ENCODE results near the gene SLCO3A1. TPM values are rescaled to one million over a fixed set of nuclear protein-coding genes. Genes with fewer than 3 reads are reported as not detected.

SLCO3A1 gene
- total RNA-seq, 1 donor from 2014 or later = 65.8 TPM

DNA sequence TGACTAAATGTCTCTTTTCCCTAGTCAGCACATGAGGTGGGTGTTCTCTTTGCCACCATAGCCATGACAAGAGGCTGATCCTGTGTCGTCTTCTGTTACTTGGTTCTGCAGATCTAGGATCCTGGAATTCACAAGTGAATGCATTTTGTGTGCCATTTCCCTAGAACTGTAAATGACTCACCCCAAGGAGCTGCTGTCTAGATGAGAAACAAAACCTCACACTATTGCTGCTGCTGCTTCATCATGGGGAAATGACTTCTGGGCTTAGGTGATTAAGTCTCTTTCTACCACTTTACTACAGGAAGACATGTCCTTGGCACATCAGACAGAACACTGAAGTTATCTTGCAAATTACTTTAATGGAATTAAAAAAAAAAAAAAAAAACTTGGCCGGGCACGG is 54.9 kb downstream of the SLCO3A1 start:
- Histone ChIP-seq H3K4me3 (no peak overlapping the region), H3K27me3 (no peaks in the 10 kb centered on the region), H3K4me1 (peaks cover 22% of the 10 kb centered on the region), H3K27ac (no peak overlapping the region), H3K36me3 (no peaks in the 10 kb centered on the region), H3K9me3 (no peaks in the 10 kb centered on the region)
- no peak for DNase-seq (ENCODE audit: extremely low spot score in 2 of 2)
- TF ChIP-seq POLR2A (IDR thresholded peaks at IDR 0.05) (no peak), POLR2AphosphoS5 (IDR thresholded peaks at IDR 0.05; ENCODE audit: insufficient read depth in 1 of 2, low read depth in 1 of 2) (no peak)
- TF ChIP-seq, protein P1, sequence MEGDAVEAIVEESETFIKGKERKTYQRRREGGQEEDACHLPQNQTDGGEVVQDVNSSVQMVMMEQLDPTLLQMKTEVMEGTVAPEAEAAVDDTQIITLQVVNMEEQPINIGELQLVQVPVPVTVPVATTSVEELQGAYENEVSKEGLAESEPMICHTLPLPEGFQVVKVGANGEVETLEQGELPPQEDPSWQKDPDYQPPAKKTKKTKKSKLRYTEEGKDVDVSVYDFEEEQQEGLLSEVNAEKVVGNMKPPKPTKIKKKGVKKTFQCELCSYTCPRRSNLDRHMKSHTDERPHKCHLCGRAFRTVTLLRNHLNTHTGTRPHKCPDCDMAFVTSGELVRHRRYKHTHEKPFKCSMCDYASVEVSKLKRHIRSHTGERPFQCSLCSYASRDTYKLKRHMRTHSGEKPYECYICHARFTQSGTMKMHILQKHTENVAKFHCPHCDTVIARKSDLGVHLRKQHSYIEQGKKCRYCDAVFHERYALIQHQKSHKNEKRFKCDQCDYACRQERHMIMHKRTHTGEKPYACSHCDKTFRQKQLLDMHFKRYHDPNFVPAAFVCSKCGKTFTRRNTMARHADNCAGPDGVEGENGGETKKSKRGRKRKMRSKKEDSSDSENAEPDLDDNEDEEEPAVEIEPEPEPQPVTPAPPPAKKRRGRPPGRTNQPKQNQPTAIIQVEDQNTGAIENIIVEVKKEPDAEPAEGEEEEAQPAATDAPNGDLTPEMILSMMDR (IDR thresholded peaks at IDR 0.05) = no peak
- intact Hi-C loops (cut with DNase I) = no loop called here

DNA sequence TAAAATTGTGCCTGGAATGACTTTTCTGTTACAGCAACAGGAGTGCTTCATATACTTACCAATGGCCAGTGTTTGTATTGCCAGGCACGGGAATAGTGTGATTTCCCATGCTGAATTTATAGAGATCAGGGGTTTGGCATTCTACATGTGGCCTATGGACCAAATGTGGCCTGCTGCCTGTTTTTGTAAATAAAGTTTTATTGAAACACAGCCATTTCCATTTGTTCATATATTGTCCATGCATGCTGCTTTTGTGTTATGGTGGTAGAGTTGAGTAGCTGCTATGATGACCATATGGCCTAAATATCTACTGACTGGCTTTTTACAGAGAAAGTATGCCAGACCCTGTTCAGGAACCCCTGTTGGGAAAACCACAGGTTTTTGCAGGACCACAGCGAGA is 55.6 kb downstream of the SLCO3A1 start:
- Histone ChIP-seq H3K36me3 (no peaks in the 10 kb centered on the region), H3K27ac (no peak overlapping the region), H3K4me3 (no peak overlapping the region), H3K9me3 (no peaks in the 10 kb centered on the region), H3K27me3 (no peaks in the 10 kb centered on the region), H3K4me1 (peaks cover 29% of the 10 kb centered on the region)
- TF ChIP-seq, protein P1 (IDR thresholded peaks at IDR 0.05) = no peak
- TF ChIP-seq POLR2A (IDR thresholded peaks at IDR 0.05) = no peak
- TF ChIP-seq POLR2AphosphoS5 (IDR thresholded peaks at IDR 0.05; ENCODE audit: insufficient read depth in 1 of 2, low read depth in 1 of 2) = no peak
- intact Hi-C loops (cut with DNase I) = no loop called here
- no peak for DNase-seq (ENCODE audit: extremely low spot score in 2 of 2)

DNA sequence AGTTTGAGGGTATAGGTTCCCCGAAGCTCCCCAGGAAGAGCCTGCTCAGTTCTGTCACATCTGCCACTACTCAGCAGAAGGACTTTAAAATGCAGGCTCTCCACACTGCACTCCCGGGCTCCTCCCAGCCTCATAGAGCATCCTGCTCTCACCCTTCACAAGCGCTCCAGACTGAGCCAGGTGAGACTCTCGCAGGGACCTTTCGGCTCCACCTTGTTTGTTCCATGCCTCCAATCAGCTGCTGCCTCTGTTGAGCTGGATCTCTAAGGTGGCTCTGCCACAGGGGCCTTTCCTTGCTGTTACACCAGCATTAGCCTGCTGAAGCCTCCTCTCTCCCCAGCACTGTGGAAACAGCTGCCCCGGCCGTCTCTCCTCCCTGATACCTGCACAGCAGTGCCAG is 56.1 kb downstream of the SLCO3A1 start:
- Histone ChIP-seq H3K4me3 (no peak overlapping the region), H3K9me3 (no peaks in the 10 kb centered on the region), H3K27me3 (no peaks in the 10 kb centered on the region), H3K4me1 (peaks cover 34% of the 10 kb centered on the region), H3K27ac (no peak overlapping the region), H3K36me3 (no peaks in the 10 kb centered on the region)
- TF ChIP-seq POLR2A (IDR thresholded peaks at IDR 0.05) (no peak), POLR2AphosphoS5 (IDR thresholded peaks at IDR 0.05; ENCODE audit: insufficient read depth in 1 of 2, low read depth in 1 of 2) (no peak)
- TF ChIP-seq, protein P1 (IDR thresholded peaks at IDR 0.05) = no peak
- no peak for DNase-seq (ENCODE audit: extremely low spot score in 2 of 2)
- intact Hi-C loops (cut with DNase I) = no loop called here

DNA sequence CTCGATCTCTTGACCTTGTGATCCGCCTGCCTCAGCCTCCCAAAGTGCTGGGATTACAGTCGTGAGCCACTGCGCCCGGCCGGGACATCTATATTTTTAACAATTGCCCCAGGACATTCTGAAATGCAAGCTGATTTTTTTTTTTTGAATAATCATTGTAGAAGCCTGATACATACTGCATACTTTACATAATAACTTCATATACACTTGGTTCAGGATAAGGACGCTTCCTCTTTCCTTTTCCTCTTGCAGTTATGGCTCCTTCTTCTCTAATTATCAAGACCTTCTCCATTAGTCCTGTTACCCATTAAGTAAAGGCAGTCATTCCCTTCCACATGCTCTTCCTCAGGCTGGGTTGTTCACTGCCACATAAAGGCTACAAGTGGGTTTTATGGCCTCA is 58.3 kb downstream of the SLCO3A1 start:
- no peaks in the 10 kb centered on the region for H3K9me3 ChIP-seq

DNA sequence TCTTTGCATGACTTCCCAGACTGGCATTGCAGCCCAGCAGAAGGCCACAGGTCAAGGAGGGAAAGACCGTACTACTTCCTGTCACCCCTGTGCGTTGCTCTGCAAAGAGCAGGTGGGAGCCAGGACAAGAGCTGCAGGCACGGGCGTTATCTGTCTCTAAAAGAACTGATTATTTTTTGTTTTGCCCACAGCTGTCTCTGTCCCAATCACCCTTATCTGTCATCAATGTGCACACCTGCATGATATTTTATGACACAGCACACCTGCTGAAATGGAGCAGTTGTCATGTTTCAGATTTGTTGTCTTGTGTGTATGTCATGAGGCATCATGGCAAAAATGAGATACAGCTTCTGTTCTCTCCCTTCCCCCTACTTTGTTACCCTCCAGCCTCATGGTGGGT is 58.8 kb downstream of the SLCO3A1 start:
- no peak overlapping the region for H3K27ac ChIP-seq
- no peaks in the 10 kb centered on the region for H3K9me3 ChIP-seq
- no peak for TF ChIP-seq POLR2A (IDR thresholded peaks at IDR 0.05)
- H3K4me1 ChIP-seq = peaks cover 41% of the 10 kb centered on the region
- H3K4me3 ChIP-seq = no peak overlapping the region
- intact Hi-C loops (cut with DNase I) = no loop called here
- no peak for DNase-seq (ENCODE audit: extremely low spot score in 2 of 2)
- no peaks in the 10 kb centered on the region for H3K27me3 ChIP-seq
- peaks cover 0 to 7% of the 10 kb centered on the region in 2 donors for H3K36me3 ChIP-seq

More for the DNA sequence above, 58.3 kb downstream of the SLCO3A1 start:
- peaks cover 43% of the 10 kb centered on the region for H3K4me1 ChIP-seq
- DNase-seq (ENCODE audit: extremely low spot score in 2 of 2) = no peak
- no peak overlapping the region for H3K4me3 ChIP-seq
- no peaks in the 10 kb centered on the region for H3K27me3 ChIP-seq
- TF ChIP-seq POLR2AphosphoS5 (IDR thresholded peaks at IDR 0.05; ENCODE audit: insufficient read depth in 1 of 2, low read depth in 1 of 2) = no peak
- TF ChIP-seq POLR2A (IDR thresholded peaks at IDR 0.05) = no peak
- TF ChIP-seq, protein P1 (IDR thresholded peaks at IDR 0.05) = no peak
- H3K27ac ChIP-seq = no peak overlapping the region
- peaks cover 0 to 6% of the 10 kb centered on the region in 2 donors for H3K36me3 ChIP-seq
- intact Hi-C loops (cut with DNase I) = no loop called here
